GM18858 (cell line): ENCODE data around the gene ANKRD34B.

Experiments used
- ATAC-seq: cut with Tn5 transposase; IDR thresholded peaks from one replicate; pipeline ENCODE4 v1.9.1; 2021; ENCODE audit not compliant: unreplicated experiment

ANKRD34B gene

DNA sequence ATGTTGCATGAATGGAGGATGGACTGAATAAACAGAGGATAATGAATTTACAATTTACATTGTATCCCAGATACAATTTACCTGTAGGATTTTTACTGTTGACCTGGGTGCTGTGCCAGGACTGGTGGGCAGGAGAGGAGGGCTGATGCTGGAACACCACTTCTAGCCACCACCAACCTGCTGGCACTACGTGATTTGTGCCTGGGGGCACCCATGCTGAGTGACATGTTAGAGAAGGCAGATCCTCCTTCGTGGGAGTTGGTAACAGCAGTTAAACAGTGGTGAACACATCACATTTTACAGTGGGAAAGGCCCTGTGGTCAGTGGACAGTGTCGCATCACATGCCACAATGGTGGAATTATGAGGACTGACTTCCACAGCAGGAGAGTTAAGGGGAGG lies 3.0 kb upstream of the ANKRD34B start:
- no peak for ATAC-seq

DNA sequence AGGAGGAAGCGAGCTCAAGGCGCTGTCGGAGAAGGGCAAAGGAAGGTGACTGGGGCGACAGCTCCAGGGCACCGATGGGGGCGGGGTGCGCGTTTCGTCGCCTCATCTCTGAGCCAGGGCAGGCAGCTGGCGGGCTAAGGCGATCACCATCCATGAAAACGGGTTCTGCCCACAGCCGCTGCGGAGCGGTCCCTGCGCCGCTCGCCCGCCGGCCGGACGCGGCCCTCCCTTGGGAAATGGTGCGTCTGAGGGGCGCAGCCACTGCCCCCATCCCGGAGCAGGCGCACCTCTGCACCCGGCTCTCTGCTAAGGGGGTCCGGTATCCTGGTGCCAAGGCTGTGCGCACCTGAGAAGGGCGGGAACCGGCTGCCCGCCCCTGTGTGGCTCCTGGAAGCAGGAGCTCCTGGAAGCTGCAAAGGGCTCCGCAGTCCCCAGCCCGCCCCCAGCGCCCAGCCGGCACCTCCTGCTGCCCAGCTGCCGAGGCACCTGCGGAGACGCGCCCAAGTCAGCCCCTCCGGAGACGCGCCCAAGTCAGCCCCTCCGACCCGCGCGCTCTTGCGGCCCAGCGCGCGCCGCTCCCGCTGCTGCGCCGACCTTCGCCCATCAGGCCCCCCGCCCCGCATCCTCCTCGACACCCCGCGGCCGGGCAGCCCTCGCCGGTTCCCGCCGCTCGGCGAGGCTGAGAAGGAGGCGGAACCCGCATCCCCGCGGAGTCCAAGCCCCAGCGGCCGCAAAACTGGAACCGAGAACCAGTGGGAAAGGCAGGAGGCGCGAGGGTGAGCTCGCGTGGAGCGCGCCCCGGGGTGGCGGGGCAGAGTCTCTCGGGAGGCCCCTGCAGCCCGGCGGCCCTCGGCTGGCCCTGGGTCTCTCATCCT lies 757 bp downstream of the ANKRD34B start:
- no peak for ATAC-seq

DNA sequence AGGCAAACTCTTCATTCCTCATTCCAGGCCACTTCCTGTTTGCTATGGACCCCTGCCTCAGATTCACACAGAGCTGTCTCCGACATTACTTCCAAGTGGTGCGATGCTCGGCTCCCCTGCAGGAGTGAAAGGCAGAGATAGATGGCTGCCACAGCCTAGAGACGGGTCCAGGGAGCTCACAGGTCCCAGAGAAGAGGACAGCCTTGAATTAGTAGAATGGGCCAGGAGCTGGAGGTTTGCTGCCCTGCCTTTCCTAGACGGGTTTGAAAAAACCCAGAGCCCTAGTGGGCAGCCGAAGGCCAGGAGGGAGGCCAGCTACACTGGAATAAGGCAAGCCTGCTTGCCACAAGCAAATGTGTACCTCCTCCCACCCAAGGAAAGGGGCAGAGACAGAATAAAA lies 1.8 kb downstream of the ANKRD34B start:
- no peak for ATAC-seq

DNA sequence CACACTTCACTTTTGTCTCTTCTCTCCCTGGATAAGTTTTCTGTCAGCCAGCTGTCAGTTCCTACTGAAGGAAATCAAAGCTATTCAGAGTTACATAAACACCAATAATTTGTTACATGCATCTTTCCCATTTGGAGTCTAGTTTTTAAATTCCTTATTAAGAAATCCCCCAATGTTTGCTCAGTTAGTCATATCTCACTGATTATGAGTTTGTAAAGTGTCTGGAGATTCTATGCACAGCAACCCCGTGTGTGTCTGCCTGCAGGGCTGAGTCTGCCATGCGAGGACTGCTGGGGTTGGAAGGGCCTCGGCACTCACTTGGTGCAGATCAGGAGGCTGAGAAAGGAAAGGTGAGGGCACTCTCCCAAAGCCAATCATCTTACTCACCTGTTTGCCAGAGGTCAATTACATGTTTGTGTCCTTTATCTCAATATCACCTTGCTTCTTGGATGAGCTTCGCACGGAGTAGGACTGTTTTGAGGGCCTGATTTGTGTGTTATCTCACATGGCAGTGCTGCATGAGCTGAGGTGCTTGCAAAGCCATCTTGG lies 3.3 kb downstream of the ANKRD34B start:
- no peak for ATAC-seq

DNA sequence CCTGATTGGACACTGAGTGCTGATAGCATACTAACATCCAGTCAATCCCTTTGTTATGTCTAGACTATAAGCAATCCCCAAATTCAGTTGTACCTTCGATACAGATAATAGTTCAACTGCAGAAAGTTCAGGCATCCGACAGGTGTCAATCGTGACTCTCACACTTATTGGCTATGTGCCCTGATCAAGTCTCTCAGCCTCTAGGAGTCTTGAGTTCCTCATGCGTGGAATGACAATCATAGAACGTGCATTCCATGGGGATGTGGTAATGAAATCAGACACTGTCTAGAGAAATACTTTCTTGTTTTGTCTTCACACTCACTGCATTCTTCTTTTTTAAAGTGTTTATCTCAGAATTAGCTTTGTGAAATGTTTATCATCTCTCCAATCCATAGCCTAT lies 4.8 kb downstream of the ANKRD34B start:
- no peak for ATAC-seq

DNA sequence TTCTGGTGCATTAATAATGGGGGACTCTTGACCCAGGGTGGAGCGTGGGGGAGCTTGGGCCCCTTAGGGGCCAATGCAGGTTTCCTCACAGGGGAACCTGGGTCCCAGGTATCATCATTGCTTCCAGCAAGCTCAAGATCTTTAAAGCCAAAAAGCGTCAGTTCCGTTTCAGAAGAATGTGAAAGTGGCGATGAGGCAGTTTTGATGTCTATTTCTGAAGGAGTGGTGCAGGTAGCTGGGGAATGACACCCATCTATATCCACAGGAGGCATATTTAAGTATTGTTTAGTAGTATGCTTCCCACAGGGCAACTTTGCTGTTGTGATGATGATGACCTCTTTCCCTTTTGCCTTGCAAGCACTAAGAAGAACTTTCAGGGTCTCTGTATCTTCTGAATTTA lies 10.8 kb downstream of the ANKRD34B start:
- ATAC-seq, result no peak

DNA sequence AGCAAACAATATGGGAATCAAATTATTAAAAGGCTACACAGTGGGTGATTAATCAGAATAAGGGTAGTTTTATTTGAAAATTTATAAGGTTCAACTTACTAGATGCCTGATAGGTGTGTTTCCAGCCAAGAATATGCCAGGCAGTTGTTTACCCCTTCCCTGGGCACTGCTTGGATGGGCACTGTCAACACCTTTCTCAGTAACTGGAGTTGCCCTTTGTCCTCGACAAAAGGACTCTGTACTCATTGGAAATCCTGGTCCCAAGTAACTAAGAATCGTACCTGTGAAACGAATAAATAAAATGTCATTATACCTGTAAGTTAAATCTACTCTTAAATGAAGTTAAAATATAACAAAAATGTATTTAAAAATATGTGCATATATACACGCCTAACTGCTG lies 15.0 kb downstream of the ANKRD34B start:
- ATAC-seq, result no peak

DNA sequence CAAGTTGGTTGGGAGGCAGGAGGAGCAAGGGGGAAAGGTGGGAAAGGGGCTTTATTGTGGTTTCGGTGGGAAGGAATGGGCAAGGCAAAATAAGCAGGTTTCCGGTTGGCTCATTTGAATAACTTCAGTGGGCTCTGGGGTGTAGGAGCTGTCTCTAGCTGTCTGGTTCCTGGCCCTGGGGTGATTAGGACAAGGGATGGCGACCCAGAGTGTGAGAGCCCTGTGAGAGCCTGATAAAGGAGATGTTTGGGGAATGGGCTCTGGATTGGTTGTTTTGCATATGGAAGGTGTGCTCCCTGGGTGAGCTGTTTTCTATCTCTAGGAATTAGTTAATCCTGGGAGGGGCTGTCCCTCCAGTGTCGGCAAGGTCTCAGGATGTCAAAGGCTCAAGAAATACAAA lies 15.4 kb downstream of the ANKRD34B start:
- ATAC-seq, result no peak

DNA sequence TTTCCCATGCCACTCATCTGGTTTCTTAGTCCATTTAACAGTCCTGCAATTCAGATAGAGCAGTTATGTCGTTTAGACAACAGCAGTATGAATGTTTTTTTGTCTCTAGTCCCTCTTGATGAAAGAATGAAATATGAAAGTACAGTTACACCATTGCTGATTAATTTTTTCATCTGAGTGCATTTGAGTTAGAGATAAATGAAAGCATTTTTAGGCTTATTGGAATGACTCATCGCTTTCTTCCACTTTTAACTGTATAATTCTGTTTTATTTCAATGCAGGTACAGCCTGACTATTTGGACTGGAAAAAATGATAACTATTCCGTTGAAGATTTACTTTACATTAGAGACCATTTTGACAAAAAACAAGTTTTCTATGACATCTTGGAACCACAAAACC lies 28.7 kb downstream of the ANKRD34B start:
- no peak for ATAC-seq

DNA sequence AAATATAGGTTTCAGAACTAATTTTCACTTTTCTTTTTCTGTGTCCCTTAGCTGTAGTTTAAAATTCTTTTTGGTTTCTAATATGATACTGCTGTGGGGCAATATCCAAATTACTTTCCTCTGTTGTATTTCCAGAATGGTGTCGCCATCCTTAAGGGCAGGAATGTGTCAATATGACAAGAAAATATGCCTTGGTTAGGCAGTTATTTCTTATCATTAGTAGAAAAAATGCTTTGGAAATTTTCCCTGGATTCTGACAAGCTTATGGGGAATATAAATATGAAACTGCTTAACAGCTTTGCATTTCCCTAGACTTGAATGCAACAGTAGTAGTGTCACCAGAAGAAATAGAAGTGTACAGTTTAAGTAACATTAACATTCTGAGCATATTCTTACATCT lies 29.4 kb downstream of the ANKRD34B start:
- ATAC-seq, result no peak

DNA sequence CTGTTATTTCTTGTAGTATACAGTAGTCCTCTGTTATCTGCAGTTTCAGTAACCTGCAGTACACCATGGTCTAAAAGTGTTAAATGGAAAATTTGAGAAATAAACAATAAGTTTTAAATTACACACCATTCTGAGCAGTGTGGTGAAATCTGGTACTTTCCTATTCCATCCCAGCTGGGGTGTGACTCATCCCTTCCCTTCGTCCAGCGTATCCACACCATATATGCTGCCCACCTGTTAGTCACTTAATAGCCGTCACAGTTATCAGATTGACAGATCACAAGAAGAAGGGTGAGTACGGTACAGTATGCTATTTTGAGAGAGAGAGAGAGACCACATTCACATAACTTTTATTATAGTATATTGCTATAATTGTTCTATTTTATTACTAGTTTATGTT lies 53.3 kb downstream of the ANKRD34B start:
- ATAC-seq, result no peak

DNA sequence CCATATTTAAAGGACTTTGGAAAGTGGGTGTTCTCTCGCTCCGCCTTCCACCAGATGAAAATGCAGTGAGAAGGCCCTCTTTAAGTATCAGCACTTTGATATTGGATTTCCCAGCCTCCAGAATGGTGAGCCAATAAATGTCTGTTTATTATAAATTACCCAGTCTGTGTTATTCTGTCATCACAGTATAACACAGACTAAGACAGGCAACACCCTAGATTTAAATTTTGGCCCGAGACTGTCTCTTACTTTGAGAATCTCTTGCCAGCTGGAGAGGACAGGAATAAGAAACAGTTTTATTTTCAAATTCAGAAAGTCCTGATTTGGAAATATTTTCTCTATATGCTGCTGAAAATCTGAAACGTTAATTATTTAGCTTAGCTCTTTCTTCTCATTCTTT lies 60.7 kb downstream of the ANKRD34B start:
- ATAC-seq, result no peak

DNA sequence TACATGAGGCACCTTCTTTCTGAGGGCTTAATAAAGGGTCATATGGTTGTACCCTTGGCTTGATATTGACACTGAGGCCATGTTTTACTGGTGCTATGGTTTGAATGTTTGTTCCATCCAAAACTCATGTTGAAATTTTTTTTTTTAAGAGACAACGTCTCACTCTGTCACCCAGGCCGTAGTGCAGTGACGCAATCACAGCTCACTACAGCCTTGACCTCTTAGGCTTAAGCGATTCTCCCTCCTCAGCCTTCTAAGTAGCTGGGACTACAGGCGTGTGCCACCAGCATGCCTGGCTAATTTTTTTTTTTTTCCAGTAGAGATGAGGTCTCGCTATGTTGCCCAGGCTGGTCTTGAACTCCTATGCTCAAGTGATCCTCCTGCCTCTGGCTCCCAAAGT lies 61.2 kb downstream of the ANKRD34B start:
- no peak for ATAC-seq

DNA sequence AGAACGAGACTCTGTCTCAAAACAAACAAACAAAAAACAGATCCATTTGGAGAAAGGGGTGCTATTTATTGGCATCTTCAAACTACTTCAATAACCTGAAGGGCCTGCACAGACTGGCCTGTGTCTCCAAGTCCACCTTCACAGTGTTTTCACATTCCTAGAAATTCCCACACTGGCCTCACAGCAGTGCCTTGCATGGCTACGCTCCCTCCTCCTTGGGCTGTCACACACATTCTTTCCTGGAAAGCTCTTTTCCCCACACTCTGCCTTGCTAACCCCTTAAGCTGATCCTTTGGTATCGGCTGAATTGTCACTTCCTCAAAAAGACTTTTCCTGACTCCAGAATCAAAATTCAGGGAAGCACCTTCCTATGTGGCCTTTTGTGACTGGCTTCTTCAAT lies 62.4 kb downstream of the ANKRD34B start:
- ATAC-seq, result no peak
